ENCODE results near the gene ANO2.
"Not testable (repeated sequence)": the region's sequence is repeated elsewhere in the genome, so short reads cannot be mapped to it uniquely, and the experiment has no call there.

ANO2 gene

DNA sequence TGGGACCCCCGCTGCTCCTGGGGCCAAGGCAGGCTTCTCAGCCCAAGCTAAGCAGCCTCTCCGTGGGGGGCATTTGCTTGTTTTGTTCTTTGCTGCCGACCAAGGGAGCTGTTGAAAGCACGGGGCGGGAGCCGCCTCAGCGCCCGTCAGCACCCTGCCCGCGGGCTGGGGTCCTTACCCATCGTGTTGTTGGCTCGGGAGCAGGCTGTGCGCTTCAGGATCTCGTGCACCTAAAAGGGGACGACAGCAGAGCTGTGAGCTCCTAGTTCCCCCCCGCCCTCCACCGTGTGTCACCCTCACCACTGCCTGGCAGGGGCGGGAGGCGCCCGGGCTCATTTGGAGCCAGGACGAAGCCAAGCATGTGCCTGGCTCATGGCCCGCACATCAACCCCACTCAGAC is 117.5 kb downstream of the ANO2 start:
- no peak overlapping the region for H3K4me3 ChIP-seq (ENCODE audit: low read depth, low read length)
- DNase-seq (ENCODE audit: low read depth): no peak
- no peak for TF ChIP-seq POLR2A (IDR thresholded peaks at IDR 0.05; ENCODE audit: extremely low read depth, insufficient read length)
- TF ChIP-seq, protein P1, sequence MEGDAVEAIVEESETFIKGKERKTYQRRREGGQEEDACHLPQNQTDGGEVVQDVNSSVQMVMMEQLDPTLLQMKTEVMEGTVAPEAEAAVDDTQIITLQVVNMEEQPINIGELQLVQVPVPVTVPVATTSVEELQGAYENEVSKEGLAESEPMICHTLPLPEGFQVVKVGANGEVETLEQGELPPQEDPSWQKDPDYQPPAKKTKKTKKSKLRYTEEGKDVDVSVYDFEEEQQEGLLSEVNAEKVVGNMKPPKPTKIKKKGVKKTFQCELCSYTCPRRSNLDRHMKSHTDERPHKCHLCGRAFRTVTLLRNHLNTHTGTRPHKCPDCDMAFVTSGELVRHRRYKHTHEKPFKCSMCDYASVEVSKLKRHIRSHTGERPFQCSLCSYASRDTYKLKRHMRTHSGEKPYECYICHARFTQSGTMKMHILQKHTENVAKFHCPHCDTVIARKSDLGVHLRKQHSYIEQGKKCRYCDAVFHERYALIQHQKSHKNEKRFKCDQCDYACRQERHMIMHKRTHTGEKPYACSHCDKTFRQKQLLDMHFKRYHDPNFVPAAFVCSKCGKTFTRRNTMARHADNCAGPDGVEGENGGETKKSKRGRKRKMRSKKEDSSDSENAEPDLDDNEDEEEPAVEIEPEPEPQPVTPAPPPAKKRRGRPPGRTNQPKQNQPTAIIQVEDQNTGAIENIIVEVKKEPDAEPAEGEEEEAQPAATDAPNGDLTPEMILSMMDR (IDR thresholded peaks at IDR 0.05; ENCODE audit: low read depth, low read length): no peak

DNA sequence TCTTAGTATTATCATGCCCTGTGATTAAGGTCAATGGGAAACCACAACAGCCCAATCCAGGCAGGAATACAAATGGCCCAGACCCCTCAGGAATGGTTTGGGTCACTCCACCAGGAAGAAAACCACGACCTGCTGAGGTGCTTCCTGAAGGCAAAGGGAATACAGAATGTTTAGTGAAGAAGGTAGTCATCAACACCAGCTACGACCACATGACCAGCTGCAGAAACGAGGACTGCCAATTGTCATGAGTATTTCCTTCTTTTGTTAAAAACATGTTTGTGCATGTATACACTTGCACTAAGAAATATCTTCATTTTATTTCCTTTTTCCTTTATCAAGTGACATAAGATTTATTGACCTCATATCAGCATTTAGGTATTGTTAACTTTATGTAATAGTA is 119.3 kb downstream of the ANO2 start:
- not testable (repeated sequence) for H3K4me3 ChIP-seq (ENCODE audit: low read depth, low read length)

DNA sequence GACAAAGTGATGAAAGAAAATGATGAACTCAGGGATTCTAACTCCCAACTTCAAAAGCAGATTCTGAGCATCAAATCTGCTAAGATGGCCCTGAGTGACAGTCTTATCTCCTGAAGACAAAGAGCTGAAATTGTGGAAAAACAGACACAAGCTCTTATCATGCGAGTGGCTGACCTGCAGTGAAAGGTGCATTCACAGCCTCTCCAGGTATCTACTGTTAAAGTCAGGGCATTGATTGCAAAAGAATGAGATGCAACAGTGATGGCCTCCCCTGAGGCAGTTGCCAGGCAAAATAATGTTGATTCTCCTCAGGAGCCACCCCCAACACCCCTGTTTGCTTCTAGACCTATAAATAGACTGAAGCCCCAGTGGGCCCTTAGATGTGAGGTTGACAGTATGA is 126.2 kb downstream of the ANO2 start:
- DNase-seq (ENCODE audit: low read depth); H3K4me3 ChIP-seq (ENCODE audit: low read depth, low read length): not testable (repeated sequence)

More for the DNA sequence above, 119.3 kb downstream of the ANO2 start:
- not testable (repeated sequence) for DNase-seq (ENCODE audit: low read depth)

DNA sequence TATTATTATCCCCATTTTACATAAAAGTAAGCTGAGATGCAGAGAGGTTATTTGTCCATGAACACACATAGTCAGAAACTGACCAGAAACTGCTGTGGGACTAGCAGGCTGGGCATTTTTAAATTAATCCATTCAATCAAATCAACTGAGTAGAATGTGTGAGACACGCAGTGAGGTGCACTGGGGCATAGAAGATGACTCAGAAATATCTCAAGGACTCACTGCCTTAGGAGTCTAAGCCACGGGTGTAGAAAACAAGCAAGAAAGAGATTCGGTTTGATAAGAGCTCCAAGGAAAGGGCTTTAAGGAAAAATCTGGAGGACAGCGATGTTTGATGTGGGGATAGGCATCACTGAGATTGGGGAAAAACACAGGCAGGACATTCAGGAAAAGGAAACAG is 127.8 kb downstream of the ANO2 start:
- TF ChIP-seq, protein P2, sequence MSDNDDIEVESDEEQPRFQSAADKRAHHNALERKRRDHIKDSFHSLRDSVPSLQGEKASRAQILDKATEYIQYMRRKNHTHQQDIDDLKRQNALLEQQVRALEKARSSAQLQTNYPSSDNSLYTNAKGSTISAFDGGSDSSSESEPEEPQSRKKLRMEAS (IDR thresholded peaks at IDR 0.05; ENCODE audit: low read depth, low read length): no peak
- TF ChIP-seq, protein P1 (IDR thresholded peaks at IDR 0.05; ENCODE audit: low read depth, low read length): no peak
- TF ChIP-seq POLR2A (IDR thresholded peaks at IDR 0.05; ENCODE audit: extremely low read depth, insufficient read length) (no peak), MYC (IDR thresholded peaks at IDR 0.05; ENCODE audit: low read depth, low read length) (no peak)
- DNase-seq (ENCODE audit: low read depth): no peak
- H3K4me3 ChIP-seq (ENCODE audit: low read depth, low read length): no peak overlapping the region

DNA sequence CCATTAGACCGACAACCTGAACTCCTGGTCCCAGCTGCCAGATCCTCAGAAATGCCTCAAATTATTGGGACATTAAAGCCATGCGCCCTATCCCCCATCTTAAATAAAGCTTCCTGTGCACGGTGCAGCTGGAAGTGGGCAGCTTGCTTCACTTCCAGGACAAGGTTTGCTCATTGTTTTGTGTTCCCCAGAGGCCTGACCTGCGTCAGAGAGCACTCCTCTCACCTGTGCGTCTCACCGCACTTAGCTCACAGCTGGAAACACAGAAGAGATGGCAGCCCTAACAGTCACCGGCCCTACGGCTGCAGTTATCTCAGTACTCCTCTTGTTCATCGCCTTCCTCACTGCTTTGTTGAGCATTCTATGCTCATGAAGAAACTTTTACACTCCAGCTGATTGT is 135.5 kb downstream of the ANO2 start:
- TF ChIP-seq, protein P1 (IDR thresholded peaks at IDR 0.05; ENCODE audit: low read depth, low read length): no peak
- TF ChIP-seq POLR2A (IDR thresholded peaks at IDR 0.05; ENCODE audit: extremely low read depth, insufficient read length) (no peak), MYC (IDR thresholded peaks at IDR 0.05; ENCODE audit: low read depth, low read length) (no peak)
- TF ChIP-seq, protein P2 (IDR thresholded peaks at IDR 0.05; ENCODE audit: low read depth, low read length): no peak
- H3K4me3 ChIP-seq (ENCODE audit: low read depth, low read length): no peak overlapping the region
- DNase-seq (ENCODE audit: low read depth): no peak

DNA sequence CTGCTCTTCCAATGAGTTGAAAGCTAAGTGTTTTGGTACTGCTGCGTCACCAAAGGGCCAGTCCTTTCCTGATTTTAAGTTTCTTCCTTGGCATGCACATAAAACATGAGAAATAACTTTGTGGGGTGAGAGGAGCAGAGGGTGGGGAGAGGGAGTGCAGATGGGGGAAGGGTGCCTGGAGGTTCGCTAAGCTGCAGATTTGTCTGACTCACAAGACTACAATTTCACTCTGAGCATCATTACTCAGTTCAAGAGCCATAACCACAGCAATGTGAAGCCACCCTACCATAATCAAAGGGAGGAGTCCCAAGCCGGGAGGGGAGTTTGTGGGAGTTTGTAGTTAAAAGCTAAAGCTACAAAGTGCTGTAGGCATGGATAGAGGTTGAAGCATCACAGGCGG is 136.1 kb downstream of the ANO2 start:
- TF ChIP-seq, protein P2 (IDR thresholded peaks at IDR 0.05; ENCODE audit: low read depth, low read length): no peak
- TF ChIP-seq, protein P1 (IDR thresholded peaks at IDR 0.05; ENCODE audit: low read depth, low read length): no peak
- TF ChIP-seq MYC (IDR thresholded peaks at IDR 0.05; ENCODE audit: low read depth, low read length) (no peak), POLR2A (IDR thresholded peaks at IDR 0.05; ENCODE audit: extremely low read depth, insufficient read length) (no peak)
- H3K4me3 ChIP-seq (ENCODE audit: low read depth, low read length): no peak overlapping the region
- no peak for DNase-seq (ENCODE audit: low read depth)

DNA sequence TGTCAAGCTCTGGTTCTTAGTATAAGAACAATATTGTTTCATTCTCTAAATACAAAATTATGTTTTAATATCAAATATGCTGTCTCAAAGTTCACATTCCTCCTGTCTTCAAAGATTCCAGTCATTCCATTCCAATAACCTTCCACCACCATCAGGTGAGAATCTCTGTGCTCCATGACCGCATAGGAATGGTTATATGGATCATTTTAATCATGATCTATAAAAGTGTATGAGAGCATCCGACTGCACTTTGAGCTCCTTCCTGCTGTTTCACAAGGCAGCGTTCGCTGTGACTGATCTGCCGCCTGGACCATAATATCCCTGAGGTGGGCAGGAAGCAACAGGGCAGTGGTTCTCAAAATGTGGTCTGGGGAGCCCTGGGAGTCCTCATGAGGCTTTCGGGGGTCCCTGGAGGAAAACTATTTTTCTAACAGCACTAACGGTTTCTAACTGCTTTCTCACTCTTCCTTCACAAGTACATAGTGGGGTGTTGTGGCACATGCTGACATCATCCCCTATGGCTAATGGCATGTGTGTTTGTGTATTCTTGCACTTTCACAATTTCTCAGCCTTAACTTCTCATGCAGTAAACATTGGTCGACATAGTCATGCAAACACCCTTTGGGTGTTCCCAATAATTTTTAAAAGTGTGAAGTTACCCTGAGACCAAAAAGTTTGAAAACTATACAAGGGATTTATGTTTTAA is 137.4 kb downstream of the ANO2 start:
- no peak for DNase-seq (ENCODE audit: low read depth)
- no peak overlapping the region for H3K4me3 ChIP-seq (ENCODE audit: low read depth, low read length)
- TF ChIP-seq POLR2A (IDR thresholded peaks at IDR 0.05; ENCODE audit: extremely low read depth, insufficient read length) (no peak), MYC (IDR thresholded peaks at IDR 0.05; ENCODE audit: low read depth, low read length) (no peak)
- TF ChIP-seq, protein P2 (IDR thresholded peaks at IDR 0.05; ENCODE audit: low read depth, low read length): no peak
- TF ChIP-seq, protein P1 (IDR thresholded peaks at IDR 0.05; ENCODE audit: low read depth, low read length): no peak

All from NB4 (cell line).